Measurements from ENCODE around the gene ANKDD1A. TPM values are rescaled to one million over a fixed set of nuclear protein-coding genes. Genes with fewer than 3 reads are reported as not detected.
A peak's percentile ranks its signal among the peaks of the same experiment; 100 is the strongest.

Gene ANKDD1A
- total RNA-seq, 4 donors from 2014 or later: 4.6 to 15.6 (median 8.5) TPM

- TF ChIP-seq POLR2A (IDR thresholded peaks at IDR 0.05): no peak
- no peak for TF ChIP-seq CTCF (IDR thresholded peaks at IDR 0.05)
- no peak for TF ChIP-seq POLR2AphosphoS5 (IDR thresholded peaks at IDR 0.05)
- no peak for TF ChIP-seq EP300 (IDR thresholded peaks at IDR 0.05)
- WGBS, 2 donors (ENCODE audit: low coverage in 1 of 2): 85 to 86% methylated on average over 6 to 7 of the region's 7 CpGs
- no peak for ATAC-seq
- no peaks in the 10 kb centered on the region for H3K4me1 ChIP-seq
- no peaks in the 10 kb centered on the region for H3K9me3 ChIP-seq
- peaks cover 0 to 99% of the 10 kb centered on the region in 2 donors for H3K36me3 ChIP-seq
- no peak overlapping the region for H3K4me3 ChIP-seq
- no peaks in the 10 kb centered on the region for H3K27me3 ChIP-seq
- H3K27ac ChIP-seq: no peak overlapping the region
Observed at GRCh38 chr15:64970698-64971097, 59.0 kb downstream of the ANKDD1A start.

GRCh38 chr15:64975390-64975789 lies 63.7 kb downstream of the ANKDD1A start:
- H3K4me3 ChIP-seq: no peak overlapping the region
- TF ChIP-seq CTCF (IDR thresholded peaks at IDR 0.05) (no peak), POLR2A (IDR thresholded peaks at IDR 0.05) (no peak), POLR2AphosphoS5 (IDR thresholded peaks at IDR 0.05) (no peak), EP300 (IDR thresholded peaks at IDR 0.05) (no peak)
- peaks cover 0 to 100% of the 10 kb centered on the region in 2 donors for H3K36me3 ChIP-seq
- 81 to 100% methylated on average over 5 of the region's 5 CpGs for WGBS, 2 donors (ENCODE audit: low coverage in 1 of 2)
- no peaks in the 10 kb centered on the region for H3K9me3 ChIP-seq
- H3K27ac ChIP-seq: no peak overlapping the region
- ATAC-seq: no peak
- no peaks in the 10 kb centered on the region for H3K4me1 ChIP-seq
- H3K27me3 ChIP-seq: no peaks in the 10 kb centered on the region

GRCh38 chr15:64979252-64979710 lies 67.6 kb downstream of the ANKDD1A start:
- ATAC-seq: no peak
- WGBS, 2 donors (ENCODE audit: low coverage in 1 of 2): 56 to 74% methylated on average over 3 to 7 of the region's 7 CpGs
- no peaks in the 10 kb centered on the region for H3K9me3 ChIP-seq
- no peak overlapping the region for H3K27ac ChIP-seq
- peaks cover 0 to 9% (median 2%) of the 10 kb centered on the region in 3 donors for H3K4me1 ChIP-seq
- H3K36me3 ChIP-seq: peaks cover 0 to 73% of the 10 kb centered on the region in 2 donors
- no peak overlapping the region for H3K4me3 ChIP-seq
- no peaks in the 10 kb centered on the region for H3K27me3 ChIP-seq
- TF ChIP-seq EP300 (IDR thresholded peaks at IDR 0.05) (no peak), POLR2A (IDR thresholded peaks at IDR 0.05) (no peak), CTCF (IDR thresholded peaks at IDR 0.05) (no peak), POLR2AphosphoS5 (IDR thresholded peaks at IDR 0.05) (no peak)

GRCh38 chr15:64981812-64982431 lies 70.2 kb downstream of the ANKDD1A start:
- ATAC-seq: no peak
- H3K27ac ChIP-seq: peak overlapping the region in 1 of 4 donors; percentile 32
- 50% methylated on average over 1 of the region's 6 CpGs; no CpG with 5 or more reads in 1 of the 2 donors for WGBS, 2 donors (ENCODE audit: low coverage in 1 of 2)
- no peaks in the 10 kb centered on the region for H3K9me3 ChIP-seq
- peak overlapping the region in 1 of 2 donors; percentile 4 for H3K4me3 ChIP-seq
- no peaks in the 10 kb centered on the region for H3K27me3 ChIP-seq
- TF ChIP-seq EP300 (IDR thresholded peaks at IDR 0.05) (no peak), POLR2AphosphoS5 (IDR thresholded peaks at IDR 0.05) (no peak), CTCF (IDR thresholded peaks at IDR 0.05) (no peak), POLR2A (IDR thresholded peaks at IDR 0.05) (no peak)
- H3K4me1 ChIP-seq: peaks cover 0 to 32% (median 13%) of the 10 kb centered on the region in 3 donors
- peaks cover 0 to 47% of the 10 kb centered on the region in 2 donors for H3K36me3 ChIP-seq

GRCh38 chr15:64982472-64982871 lies 70.8 kb downstream of the ANKDD1A start:
- TF ChIP-seq POLR2AphosphoS5 (IDR thresholded peaks at IDR 0.05): no peak
- no peak overlapping the region for H3K27ac ChIP-seq
- no peaks in the 10 kb centered on the region for H3K9me3 ChIP-seq
- no peaks in the 10 kb centered on the region for H3K27me3 ChIP-seq
- peaks cover 0 to 37% (median 13%) of the 10 kb centered on the region in 3 donors for H3K4me1 ChIP-seq
- WGBS, 2 donors (ENCODE audit: low coverage in 1 of 2): 86 to 100% methylated on average over 1 of the region's 1 CpG
- peaks cover 0 to 41% of the 10 kb centered on the region in 2 donors for H3K36me3 ChIP-seq
- no peak overlapping the region for H3K4me3 ChIP-seq
- ATAC-seq: no peak
